ENCODE measurements around the gene MED15.
A peak's percentile ranks its signal among the peaks of the same experiment; 100 is the strongest.
"Not testable (repeated sequence)": the region's sequence is repeated elsewhere in the genome, so short reads cannot be mapped to it uniquely, and the experiment has no call there.

Gene MED15

GRCh38 chr22:20507253-20508066 is at the start of gene MED15:
MED15 (plus strand) TSS chr22:20507610; CDS start chr22:20507679, 69 bp downstream.
- peak; percentile 92 for DNase-seq (ENCODE audit: low spot score)

GRCh38 chr22:20458530-20459151 is 48.8 kb upstream of the MED15 start:
- no peak for DNase-seq (ENCODE audit: low spot score)

- DNase-seq (ENCODE audit: low spot score), result no peak
These were observed 48.3 kb upstream of the MED15 start for GRCh38 chr22:20459152-20459542.

- no peak for DNase-seq (ENCODE audit: low spot score)
These were observed 47.5 kb upstream of the MED15 start for GRCh38 chr22:20459862-20460261.

- no peak for DNase-seq (ENCODE audit: low spot score)
These were observed 43.9 kb upstream of the MED15 start for GRCh38 chr22:20463324-20464095.

GRCh38 chr22:20464096-20464614 is 43.3 kb upstream of the MED15 start:
- DNase-seq (ENCODE audit: low spot score), result no peak

GRCh38 chr22:20464912-20465758 is 42.3 kb upstream of the MED15 start:
- DNase-seq (ENCODE audit: low spot score), result no peak

- no peak for DNase-seq (ENCODE audit: low spot score)
These were observed 41.7 kb upstream of the MED15 start for GRCh38 chr22:20465759-20466077.

- no peak for DNase-seq (ENCODE audit: low spot score)
These were observed 40.6 kb upstream of the MED15 start for GRCh38 chr22:20466659-20467379.

- no peak for DNase-seq (ENCODE audit: low spot score)
These were observed 38.1 kb upstream of the MED15 start for GRCh38 chr22:20469110-20469868.

- DNase-seq (ENCODE audit: low spot score), result not testable (repeated sequence)
These were observed 36.9 kb upstream of the MED15 start for GRCh38 chr22:20470525-20470924.

GRCh38 chr22:20471126-20471833 is 36.1 kb upstream of the MED15 start:
- DNase-seq (ENCODE audit: low spot score), result no peak

GRCh38 chr22:20472629-20473442 is 34.6 kb upstream of the MED15 start:
- DNase-seq (ENCODE audit: low spot score), result no peak

- DNase-seq (ENCODE audit: low spot score), result no peak
These were observed 32.3 kb upstream of the MED15 start for GRCh38 chr22:20475115-20475436.

- DNase-seq (ENCODE audit: low spot score), result not testable (repeated sequence)
These were observed 31.8 kb upstream of the MED15 start for GRCh38 chr22:20475569-20475968.

GRCh38 chr22:20478059-20478458 is 29.4 kb upstream of the MED15 start:
- DNase-seq (ENCODE audit: low spot score), result not testable (repeated sequence)

GRCh38 chr22:20479612-20480196 is 27.7 kb upstream of the MED15 start:
- DNase-seq (ENCODE audit: low spot score), result no peak

- not testable (repeated sequence) for DNase-seq (ENCODE audit: low spot score)
These were observed 24.3 kb upstream of the MED15 start for GRCh38 chr22:20483143-20483506.

GRCh38 chr22:20483771-20484170 is 23.6 kb upstream of the MED15 start:
- DNase-seq (ENCODE audit: low spot score), result no peak
